CD14-positive monocyte (primary cell): ENCODE results near the gene LDB1. TPM values are rescaled to one million over a fixed set of nuclear protein-coding genes. Genes with fewer than 3 reads are reported as not detected.

Experiments used
- DNase-seq, 3 donors: peaks; one replicate each; pipeline ENCODE4 v3.0.0-alpha.2; 2011 to 2022
- H2AFZ ChIP-seq: 2 replicates; pipeline ENCODE4 v1.6.0; 2012; ENCODE audit warnings: mild to moderate bottlenecking, low read depth, low read length, inconsistent platforms; ENCODE audit not compliant: insufficient read depth, poor library complexity, severe bottlenecking
- H3K27ac ChIP-seq, 2 donors: 1 replicate in 1 of 2; 2 replicates in 1 of 2; pipeline ENCODE4 v1.5.1; 2012 to 2013; ENCODE audit warnings: low read length in 2 of 2, control low read depth in 1 of 2, inconsistent platforms in 1 of 2, low read depth in 1 of 2, mild to moderate bottlenecking in 1 of 2
- H3K27me3 ChIP-seq, 2 donors: one replicate each; pipeline versions ENCODE4 v1.6.0 to v1.6.1; 2011 to 2013; ENCODE audit warnings: low read length in 2 of 2; ENCODE audit not compliant: control insufficient read depth in 2 of 2, insufficient read depth in 2 of 2
- H3K36me3 ChIP-seq, 2 donors: replicated peaks in 1 of 2; 1 replicate in 1 of 2; 2 replicates in 1 of 2; pipeline versions ENCODE4 v1.5.1 to v1.6.1; 2012 to 2013; ENCODE audit warnings: low read length in 2 of 2, control low read depth in 1 of 2, inconsistent platforms in 1 of 2, mild to moderate bottlenecking in 1 of 2; ENCODE audit not compliant: insufficient read depth in 2 of 2, control insufficient read depth in 1 of 2
- H3K4me1 ChIP-seq, 2 donors: 1 replicate in 1 of 2; 2 replicates in 1 of 2; pipeline versions ENCODE4 v1.5.1 to v1.6.1; 2012 to 2013; ENCODE audit warnings: low read length in 2 of 2, control low read depth in 1 of 2, inconsistent platforms in 1 of 2, mild to moderate bottlenecking in 1 of 2, moderate library complexity in 1 of 2; ENCODE audit not compliant: insufficient read depth in 2 of 2, control insufficient read depth in 1 of 2
- H3K4me2 ChIP-seq: replicated peaks from 2 replicates; pipeline ENCODE3; 2012; ENCODE audit warnings: low read length, moderate library complexity, mild to moderate bottlenecking; ENCODE audit not compliant: poor library complexity, severe bottlenecking; ENCODE audit errors: extremely low read depth
- H3K4me3 ChIP-seq, 3 experiments: fragments of 200-600 bp in 1 of 3; sonication (generic) in 1 of 3; replicated peaks in 1 of 3; 1 replicate in 2 of 3; 2 replicates in 1 of 3; pipeline ENCODE4 v1.5.1; 2011 to 2013; ENCODE audit warnings: low read length in 3 of 3, mild to moderate bottlenecking in 3 of 3, control low read depth in 2 of 3, low read depth in 2 of 3, inconsistent platforms in 1 of 3, moderate library complexity in 1 of 3
- H3K79me2 ChIP-seq: 2 replicates; pipeline ENCODE4 v1.6.0; 2012; ENCODE audit warnings: mild to moderate bottlenecking, control low read depth, inconsistent platforms, low read length, moderate library complexity; ENCODE audit not compliant: insufficient read depth
- H3K9ac ChIP-seq: 2 replicates; pipeline ENCODE4 v1.6.0; 2017; ENCODE audit warnings: low read length, mild to moderate bottlenecking; ENCODE audit not compliant: insufficient read depth, poor library complexity, severe bottlenecking
- H3K9me3 ChIP-seq, 2 donors: replicated peaks in 1 of 2; 1 replicate in 1 of 2; 2 replicates in 1 of 2; pipeline versions ENCODE4 v1.5.1 to v1.6.1; 2012 to 2013; ENCODE audit warnings: low read length in 2 of 2, control low read depth in 1 of 2; ENCODE audit not compliant: control insufficient read depth in 1 of 2, insufficient read depth in 1 of 2
- H4K20me1 ChIP-seq: 2 replicates; pipeline ENCODE4 v1.6.0; 2012; ENCODE audit warnings: mild to moderate bottlenecking, low read length, control low read depth, moderate library complexity; ENCODE audit not compliant: insufficient read depth
- H3K27ac Mint-ChIP-seq, 7 donors: one replicate each; pipeline ENCODE4 v1.8.0; 2020; ENCODE audit warnings: mild to moderate bottlenecking in 7 of 7, mixed read lengths in 7 of 7, moderate library complexity in 6 of 7, inconsistent platforms in 2 of 7
- H3K27me3 Mint-ChIP-seq, 3 donors: one replicate each; pipeline ENCODE4 v1.8.0; 2021 to 2022; ENCODE audit warnings: low read depth in 3 of 3, mild to moderate bottlenecking in 3 of 3, mixed read lengths in 3 of 3, moderate library complexity in 3 of 3, inconsistent platforms in 1 of 3
- H3K36me3 Mint-ChIP-seq, 2 donors: one replicate each; pipeline ENCODE4 v1.8.0; 2020; ENCODE audit warnings: mixed read lengths in 2 of 2, inconsistent platforms in 1 of 2, mild to moderate bottlenecking in 1 of 2
- H3K4me1 Mint-ChIP-seq: one replicate; pipeline ENCODE4 v1.8.0; 2020; ENCODE audit warnings: mild to moderate bottlenecking, mixed read lengths
- H3K4me3 Mint-ChIP-seq, 2 donors: one replicate each; pipeline ENCODE4 v1.8.0; 2020; ENCODE audit warnings: mild to moderate bottlenecking in 2 of 2, mixed read lengths in 2 of 2, moderate library complexity in 1 of 2
- H3K9me3 Mint-ChIP-seq, 7 donors: one replicate each; pipeline ENCODE4 v1.8.0; 2020 to 2022; ENCODE audit warnings: mixed read lengths in 7 of 7, mild to moderate bottlenecking in 6 of 7, moderate library complexity in 6 of 7, inconsistent platforms in 2 of 7
- WGBS: methylation state at CpG from one replicate; pipeline ENCODE4 v1.1.5; 2013; ENCODE audit warnings: missing lambda C conversion rate; ENCODE audit not compliant: insufficient coverage; 5-methylcytosine and 5-hydroxymethylcytosine counted together
- intact Hi-C, 2 donors: fragments of 100-400 bp; cut with micrococcal nuclease; formaldehyde crosslinking; loops; one replicate each; pipeline versions ENCODE4 v1.15.0 to v1.15.1; 2023
- polyA plus RNA-seq, 3 donors: library from polyadenylated mRNA; depleted of rRNA in 1 of 3; unstranded in 2 of 3; stranded (reverse) in 1 of 3; fragments of 300-500 nt in 2 of 3; fragments of >200 nt in 1 of 3; fragmentation: Illumina TruSeq in 2 of 3; gene quantifications; 1 replicate in 2 of 3; 2 replicates in 1 of 3; pipeline ENCODE4 v1.2.3, GENCODE V29; 2012 to 2021
- TF ChIP-seq, protein P1 (sequence below): fragments of 200-600 bp; IDR thresholded peaks from one replicate; pipeline ENCODE4 v1.8.0; 2022; ENCODE audit warnings: antibody characterized with exemption, mild to moderate bottlenecking

LDB1 gene
- polyA plus RNA-seq, 3 donors: 8.7 to 103 (median 21.9) TPM

DNA sequence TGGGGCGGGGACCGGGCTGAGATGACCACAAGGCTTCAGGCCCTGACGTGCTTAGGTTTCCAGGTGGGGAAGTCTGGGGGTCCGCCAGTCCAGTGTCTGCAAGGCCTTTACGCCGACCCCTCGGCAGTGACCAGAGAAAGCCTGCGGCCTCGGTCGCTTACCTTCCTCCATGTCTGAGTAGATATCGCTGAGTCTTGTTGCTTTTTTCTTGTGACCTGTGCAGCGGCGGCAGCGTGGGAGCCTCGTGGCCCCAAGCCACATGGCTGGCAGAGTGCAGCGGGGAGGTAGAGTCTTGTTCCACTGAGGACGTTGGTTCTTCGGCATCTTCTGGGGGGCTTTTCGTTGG is 32.4 kb upstream of the LDB1 start:
- peaks cover 18% of the 10 kb centered on the region for H3K4me1 Mint-ChIP-seq
- H3K4me3 Mint-ChIP-seq: peak overlapping the region; percentile 87 to 95
- Histone ChIP-seq H3K36me3 (peaks cover 43 to 63% of the 10 kb centered on the region in 2 donors), H3K4me1 (peaks cover 13 to 19% of the 10 kb centered on the region in 2 donors), H4K20me1 (peaks cover 23% of the 10 kb centered on the region), H3K4me3 (peak overlapping the region; percentile 73 to 93 (median 75)), H3K9me3 (no peaks in the 10 kb centered on the region), H3K27me3 (no peaks in the 10 kb centered on the region), H3K9ac (peak overlapping the region; percentile 85), H2AFZ (peak overlapping the region; percentile 89), H3K27ac (peak overlapping the region; percentile 78 to 92), H3K79me2 (peaks cover 47% of the 10 kb centered on the region), H3K4me2 (peak overlapping the region; percentile 90)
- no peak for DNase-seq
- H3K9me3 Mint-ChIP-seq: no peaks in the 10 kb centered on the region
- H3K27me3 Mint-ChIP-seq: peaks cover 0 to 6% (median 0%) of the 10 kb centered on the region in 3 donors
- TF ChIP-seq, protein P1, sequence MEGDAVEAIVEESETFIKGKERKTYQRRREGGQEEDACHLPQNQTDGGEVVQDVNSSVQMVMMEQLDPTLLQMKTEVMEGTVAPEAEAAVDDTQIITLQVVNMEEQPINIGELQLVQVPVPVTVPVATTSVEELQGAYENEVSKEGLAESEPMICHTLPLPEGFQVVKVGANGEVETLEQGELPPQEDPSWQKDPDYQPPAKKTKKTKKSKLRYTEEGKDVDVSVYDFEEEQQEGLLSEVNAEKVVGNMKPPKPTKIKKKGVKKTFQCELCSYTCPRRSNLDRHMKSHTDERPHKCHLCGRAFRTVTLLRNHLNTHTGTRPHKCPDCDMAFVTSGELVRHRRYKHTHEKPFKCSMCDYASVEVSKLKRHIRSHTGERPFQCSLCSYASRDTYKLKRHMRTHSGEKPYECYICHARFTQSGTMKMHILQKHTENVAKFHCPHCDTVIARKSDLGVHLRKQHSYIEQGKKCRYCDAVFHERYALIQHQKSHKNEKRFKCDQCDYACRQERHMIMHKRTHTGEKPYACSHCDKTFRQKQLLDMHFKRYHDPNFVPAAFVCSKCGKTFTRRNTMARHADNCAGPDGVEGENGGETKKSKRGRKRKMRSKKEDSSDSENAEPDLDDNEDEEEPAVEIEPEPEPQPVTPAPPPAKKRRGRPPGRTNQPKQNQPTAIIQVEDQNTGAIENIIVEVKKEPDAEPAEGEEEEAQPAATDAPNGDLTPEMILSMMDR: no peak
- H3K27ac Mint-ChIP-seq: peak overlapping the region; percentile 90 to 96 (median 94)
- H3K36me3 Mint-ChIP-seq: peaks cover 47 to 61% of the 10 kb centered on the region in 2 donors
- intact Hi-C loops: loop anchor here (2.0 to 5.0 kb wide), 2 partner anchors 20 to 320 kb away; partner anchors contain the start of gene PPRC1 (in 1 of the 2)
- WGBS: 0% methylated on average over 19 of the region's 19 CpGs

DNA sequence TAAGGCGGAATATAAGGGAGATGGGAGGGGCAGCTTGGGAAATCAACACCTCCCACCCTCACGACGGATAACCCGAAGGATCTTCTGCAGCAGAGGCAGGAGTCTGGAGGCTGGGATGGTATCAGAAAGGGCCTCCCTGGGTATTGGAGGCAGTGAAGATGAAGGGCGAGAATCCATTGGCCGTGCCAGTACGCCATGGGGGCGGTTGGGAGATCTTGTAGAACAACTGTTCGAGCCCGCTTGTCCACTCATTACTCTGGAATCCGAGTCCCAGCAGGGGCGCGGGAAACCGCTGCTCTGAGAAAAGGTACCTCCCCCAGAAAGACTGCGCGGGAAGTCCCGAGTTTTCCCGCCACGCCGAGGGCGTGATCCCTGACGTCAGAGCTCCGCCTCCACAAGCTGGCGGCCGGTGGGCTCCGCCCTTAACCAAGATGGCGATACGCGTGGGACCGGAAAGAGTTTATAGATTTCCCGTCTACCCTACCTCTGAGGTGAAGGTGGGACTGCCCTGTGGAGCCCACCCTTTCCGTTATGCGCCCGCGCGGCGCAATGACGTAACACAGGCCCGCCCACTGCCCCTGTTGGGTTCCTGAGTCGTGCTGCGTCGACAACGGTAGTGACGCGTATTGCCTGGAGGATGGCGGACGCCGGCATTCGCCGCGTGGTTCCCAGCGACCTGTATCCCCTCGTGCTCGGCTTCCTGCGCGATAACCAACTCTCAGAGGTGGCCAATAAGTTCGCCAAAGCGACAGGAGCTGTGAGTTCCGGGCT is 31.8 kb upstream of the LDB1 start, which contains the start of gene NOLC1:
TSS of gene NOLC1 (plus strand) at position 616 of the 771 bp plus-strand sequence. CDS start at position 638, 22 bp downstream.
- H3K27ac ChIP-seq: peak within 1 kb of the TSS; percentile 78 to 92
- H3K4me3 ChIP-seq: peak within 1 kb of the TSS; percentile 73 to 93 (median 75)
- H3K4me2 ChIP-seq: peak within 1 kb of the TSS; percentile 90
- peak within 1 kb of the TSS; percentile 90 to 96 (median 94) for H3K27ac Mint-ChIP-seq
- H2AFZ ChIP-seq: peak within 1 kb of the TSS; percentile 89
- TF ChIP-seq, protein P1: no peak
- intact Hi-C loops: loop anchor here (2.0 to 5.0 kb wide), 2 partner anchors 19 to 320 kb away; partner anchors contain the start of gene PPRC1 (in 1 of the 2)
- peaks cover 0 to 4% (median 0%) of the 10 kb centered on the region in 3 donors for H3K27me3 Mint-ChIP-seq
- WGBS: 8% methylated on average over 56 of the region's 59 CpGs
- no peaks in the 10 kb centered on the region for H3K27me3 ChIP-seq
- H3K4me1 Mint-ChIP-seq: peaks cover 18% of the 10 kb centered on the region
- H3K9me3 Mint-ChIP-seq: no peaks in the 10 kb centered on the region
- H3K36me3 Mint-ChIP-seq: peaks cover 47 to 61% of the 10 kb centered on the region in 2 donors
- peaks cover 43 to 63% of the 10 kb centered on the region in 2 donors for H3K36me3 ChIP-seq
- peaks cover 18% of the 10 kb centered on the region for H4K20me1 ChIP-seq
- peak within 1 kb of the TSS; percentile 87 to 95 for H3K4me3 Mint-ChIP-seq
- H3K79me2 ChIP-seq: peaks cover 44% of the 10 kb centered on the region
- no peaks in the 10 kb centered on the region for H3K9me3 ChIP-seq
- H3K4me1 ChIP-seq: peaks cover 13 to 19% of the 10 kb centered on the region in 2 donors
- H3K9ac ChIP-seq: peak within 1 kb of the TSS; percentile 85
- peak; percentile 97 to 99 (median 99) for DNase-seq
